ENCODE data around the gene SMCO4.
A peak's percentile ranks its signal among the peaks of the same experiment; 100 is the strongest.

Gene SMCO4

DNA sequence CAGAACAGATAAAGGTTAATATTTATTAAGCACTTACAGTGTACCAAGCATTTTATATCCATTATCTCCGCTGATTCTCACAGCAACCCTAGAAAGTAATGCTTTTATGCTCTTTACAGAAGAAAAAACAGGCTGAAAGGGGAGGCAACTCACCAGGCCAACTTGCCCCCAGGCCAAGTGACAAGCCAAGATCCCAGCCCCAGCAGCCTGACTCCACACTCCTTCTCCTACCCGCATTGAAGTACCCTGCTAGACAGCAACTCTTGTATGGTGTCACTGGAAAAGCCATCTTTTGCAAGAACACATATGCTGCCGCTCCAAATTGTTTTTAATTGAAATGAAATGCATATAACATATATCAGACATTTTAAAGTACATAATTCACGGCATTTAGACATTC, 25.6 kb downstream of the SMCO4 start:
- H3K79me1 ChIP-seq (ENCODE audit: low read depth, low read length) = peaks cover 2% of the 10 kb centered on the region
- H2BK120ac ChIP-seq (ENCODE audit: low read depth, low read length) = no peak overlapping the region
- WGBS, 2 donors (ENCODE audit: extremely low coverage in 2 of 2, insufficient read length in 2 of 2, insufficient replicate concordance in 1 of 2) = no CpG with 5 or more reads among the region's 4 CpGs
- no peak overlapping the region for H2BK5ac ChIP-seq (ENCODE audit: low read length)
- no peak overlapping the region for H3K18ac ChIP-seq (ENCODE audit: low read length)
- no peak overlapping the region for H2BK12ac ChIP-seq (ENCODE audit: low read length)
- H4K8ac ChIP-seq (ENCODE audit: low read depth, low read length) = no peak overlapping the region
- peaks cover 15 to 21% of the 10 kb centered on the region in 2 donors for H3K4me1 ChIP-seq (ENCODE audit: control insufficient read depth in 2 of 2, insufficient read depth in 1 of 2, low read depth in 1 of 2, low read length in 2 of 2)
- H3K14ac ChIP-seq (ENCODE audit: low read length) = no peak overlapping the region
- no peak overlapping the region for H3K4me3 ChIP-seq (ENCODE audit: low read length in 2 of 2)
- H3K9me3 ChIP-seq (replicated peaks in 1 of 2; ENCODE audit: control insufficient read depth in 2 of 2, insufficient read depth in 1 of 2, low read depth in 1 of 2, low read length in 2 of 2) = no peaks in the 10 kb centered on the region
- H3K36me3 ChIP-seq (replicated peaks in 1 of 2; ENCODE audit: control insufficient read depth in 2 of 2, insufficient read depth in 2 of 2, low read length in 2 of 2) = no peaks in the 10 kb centered on the region
- no peak overlapping the region for H3K4ac ChIP-seq (ENCODE audit: low read length)
- no peak overlapping the region for H2AK5ac ChIP-seq (ENCODE audit: low read depth, low read length)
- H3K23ac ChIP-seq (ENCODE audit: low read depth, low read length, poor library complexity) = no peak overlapping the region
- H2AFZ ChIP-seq (ENCODE audit: low read length) = peak overlapping the region; percentile 57
- H3K9ac ChIP-seq (ENCODE audit: low read depth, low read length, poor library complexity) = no peak overlapping the region
- H2BK15ac ChIP-seq (ENCODE audit: low read length) = no peak overlapping the region
- H4K91ac ChIP-seq (ENCODE audit: low read depth, low read length, poor library complexity) = no peak overlapping the region
- no peaks in the 10 kb centered on the region for H3K27me3 ChIP-seq (ENCODE audit: control insufficient read depth in 3 of 3, insufficient read depth in 3 of 3, low read depth in 1 of 3, low read length in 3 of 3)
- no peak overlapping the region for H3K4me2 ChIP-seq (ENCODE audit: insufficient read depth, low read length, poor library complexity, severe bottlenecking)
- no peak overlapping the region for H3K27ac ChIP-seq (replicated peaks; ENCODE audit: low read length)
- no peak for DNase-seq (ENCODE audit: low spot score)

DNA sequence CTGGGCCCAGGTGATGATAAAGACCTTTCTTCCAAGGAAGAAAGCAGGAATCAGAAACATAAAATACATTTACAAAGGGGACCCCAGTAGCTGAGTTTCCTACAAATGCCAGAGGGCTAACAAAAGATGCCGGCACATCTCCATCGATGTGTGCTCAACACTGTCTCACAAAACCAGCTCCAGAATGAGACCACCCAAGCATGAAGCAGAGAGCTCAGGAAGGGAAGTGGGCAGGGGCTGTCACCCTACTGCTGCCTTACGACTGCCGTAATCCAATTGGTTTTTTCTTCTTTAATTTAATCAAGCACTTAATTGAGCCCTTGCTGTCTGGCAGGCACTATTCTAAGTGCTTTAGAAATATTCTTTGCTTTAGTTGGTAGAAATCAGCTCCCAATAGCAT, 26.1 kb downstream of the SMCO4 start:
- H3K4ac ChIP-seq (ENCODE audit: low read length) = no peak overlapping the region
- no peak overlapping the region for H3K4me3 ChIP-seq (ENCODE audit: low read length in 2 of 2)
- no peak overlapping the region for H4K91ac ChIP-seq (ENCODE audit: low read depth, low read length, poor library complexity)
- no peak overlapping the region for H2BK120ac ChIP-seq (ENCODE audit: low read depth, low read length)
- no peak overlapping the region for H3K23ac ChIP-seq (ENCODE audit: low read depth, low read length, poor library complexity)
- H3K9ac ChIP-seq (ENCODE audit: low read depth, low read length, poor library complexity) = no peak overlapping the region
- no peak overlapping the region for H3K14ac ChIP-seq (ENCODE audit: low read length)
- no peak overlapping the region for H3K4me2 ChIP-seq (ENCODE audit: insufficient read depth, low read length, poor library complexity, severe bottlenecking)
- H2BK15ac ChIP-seq (ENCODE audit: low read length) = no peak overlapping the region
- H2AFZ ChIP-seq (ENCODE audit: low read length) = peak overlapping the region; percentile 57
- H3K27ac ChIP-seq (replicated peaks; ENCODE audit: low read length) = no peak overlapping the region
- no peak overlapping the region for H4K8ac ChIP-seq (ENCODE audit: low read depth, low read length)
- peak; percentile 35 for DNase-seq (ENCODE audit: low spot score)
- no peaks in the 10 kb centered on the region for H3K36me3 ChIP-seq (replicated peaks in 1 of 2; ENCODE audit: control insufficient read depth in 2 of 2, insufficient read depth in 2 of 2, low read length in 2 of 2)
- peaks cover 15 to 19% of the 10 kb centered on the region in 2 donors for H3K4me1 ChIP-seq (ENCODE audit: control insufficient read depth in 2 of 2, insufficient read depth in 1 of 2, low read depth in 1 of 2, low read length in 2 of 2)
- H2AK5ac ChIP-seq (ENCODE audit: low read depth, low read length) = no peak overlapping the region
- no peaks in the 10 kb centered on the region for H3K9me3 ChIP-seq (replicated peaks in 1 of 2; ENCODE audit: control insufficient read depth in 2 of 2, insufficient read depth in 1 of 2, low read depth in 1 of 2, low read length in 2 of 2)
- H3K27me3 ChIP-seq (ENCODE audit: control insufficient read depth in 3 of 3, insufficient read depth in 3 of 3, low read depth in 1 of 3, low read length in 3 of 3) = no peaks in the 10 kb centered on the region
- no CpG with 5 or more reads among the region's 4 CpGs for WGBS, 2 donors (ENCODE audit: extremely low coverage in 2 of 2, insufficient read length in 2 of 2, insufficient replicate concordance in 1 of 2)
- H2BK5ac ChIP-seq (ENCODE audit: low read length) = no peak overlapping the region
- no peak overlapping the region for H2BK12ac ChIP-seq (ENCODE audit: low read length)
- H3K79me1 ChIP-seq (ENCODE audit: low read depth, low read length) = peaks cover 2% of the 10 kb centered on the region
- H3K18ac ChIP-seq (ENCODE audit: low read length) = no peak overlapping the region

DNA sequence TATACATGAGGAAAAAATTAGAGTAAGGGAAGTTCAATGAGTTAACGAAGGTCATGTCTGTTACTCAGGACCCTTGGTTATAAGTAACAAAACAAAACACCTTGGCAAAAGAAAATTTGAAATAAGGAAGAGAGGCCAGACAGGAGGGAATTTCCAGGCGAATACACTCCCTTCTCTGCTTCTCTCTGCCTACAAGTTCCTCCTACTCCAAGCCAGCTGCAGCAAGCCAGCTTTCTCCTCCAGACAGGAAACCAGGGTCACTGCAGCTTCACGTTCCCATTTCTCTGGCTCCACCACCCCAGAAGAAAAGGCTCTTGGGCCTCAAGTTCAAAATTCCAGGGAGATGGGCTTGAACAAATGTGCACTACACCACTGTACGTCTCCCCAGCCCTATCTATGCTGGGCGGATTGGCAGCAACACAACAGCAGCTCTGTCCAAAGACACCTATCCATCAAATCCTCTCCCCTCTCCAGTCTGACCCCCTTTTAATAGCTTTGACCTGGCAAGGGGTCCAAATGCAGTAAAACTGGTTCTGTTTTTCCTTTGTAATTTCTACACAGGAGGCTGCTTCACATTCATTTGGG, 27.7 kb downstream of the SMCO4 start:
- Histone ChIP-seq H3K9ac (ENCODE audit: low read depth, low read length, poor library complexity) (no peak overlapping the region), H2BK5ac (ENCODE audit: low read length) (no peak overlapping the region), H3K27ac (replicated peaks; ENCODE audit: low read length) (peak overlapping the region; percentile 9), H2BK120ac (ENCODE audit: low read depth, low read length) (no peak overlapping the region), H2AK5ac (ENCODE audit: low read depth, low read length) (no peak overlapping the region), H3K4me3 (ENCODE audit: low read length in 2 of 2) (no peak overlapping the region), H3K79me1 (ENCODE audit: low read depth, low read length) (peaks cover 2% of the 10 kb centered on the region), H3K23ac (ENCODE audit: low read depth, low read length, poor library complexity) (no peak overlapping the region), H3K4ac (ENCODE audit: low read length) (no peak overlapping the region), H2AFZ (ENCODE audit: low read length) (no peak overlapping the region), H3K27me3 (ENCODE audit: control insufficient read depth in 3 of 3, insufficient read depth in 3 of 3, low read depth in 1 of 3, low read length in 3 of 3) (no peaks in the 10 kb centered on the region), H4K8ac (ENCODE audit: low read depth, low read length) (no peak overlapping the region), H3K4me2 (ENCODE audit: insufficient read depth, low read length, poor library complexity, severe bottlenecking) (no peak overlapping the region), H3K14ac (ENCODE audit: low read length) (no peak overlapping the region), H3K9me3 (replicated peaks in 1 of 2; ENCODE audit: control insufficient read depth in 2 of 2, insufficient read depth in 1 of 2, low read depth in 1 of 2, low read length in 2 of 2) (no peaks in the 10 kb centered on the region), H3K4me1 (ENCODE audit: control insufficient read depth in 2 of 2, insufficient read depth in 1 of 2, low read depth in 1 of 2, low read length in 2 of 2) (peaks cover 15 to 17% of the 10 kb centered on the region in 2 donors), H3K18ac (ENCODE audit: low read length) (no peak overlapping the region), H2BK15ac (ENCODE audit: low read length) (no peak overlapping the region), H4K91ac (ENCODE audit: low read depth, low read length, poor library complexity) (no peak overlapping the region), H2BK12ac (ENCODE audit: low read length) (no peak overlapping the region), H3K36me3 (replicated peaks in 1 of 2; ENCODE audit: control insufficient read depth in 2 of 2, insufficient read depth in 2 of 2, low read length in 2 of 2) (no peaks in the 10 kb centered on the region)
- WGBS, 2 donors (ENCODE audit: extremely low coverage in 2 of 2, insufficient read length in 2 of 2, insufficient replicate concordance in 1 of 2) = no CpG with 5 or more reads among the region's 5 CpGs
- no peak for DNase-seq (ENCODE audit: low spot score)

DNA sequence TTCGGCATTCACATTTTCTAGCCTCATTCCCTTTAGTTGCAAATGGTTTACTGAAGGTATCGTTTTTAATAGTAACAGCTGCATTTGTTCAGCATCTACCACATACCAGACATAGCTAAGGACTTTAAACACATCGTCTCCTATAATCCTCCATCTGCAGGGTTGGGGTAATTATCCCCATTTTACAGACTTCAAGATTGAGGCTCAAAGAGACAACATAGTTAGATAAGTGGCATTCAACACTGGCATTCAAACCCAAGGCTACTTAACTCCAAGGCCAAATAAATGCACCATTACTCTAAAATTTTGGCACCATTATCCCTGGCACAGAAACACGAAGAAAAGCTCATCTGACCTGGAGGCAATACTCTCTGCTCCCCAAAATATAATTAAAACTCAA, 28.5 kb downstream of the SMCO4 start:
- Histone ChIP-seq H3K14ac (ENCODE audit: low read length) (no peak overlapping the region), H3K79me1 (ENCODE audit: low read depth, low read length) (peaks cover 2% of the 10 kb centered on the region), H3K36me3 (replicated peaks in 1 of 2; ENCODE audit: control insufficient read depth in 2 of 2, insufficient read depth in 2 of 2, low read length in 2 of 2) (no peaks in the 10 kb centered on the region), H2AK5ac (ENCODE audit: low read depth, low read length) (no peak overlapping the region), H3K18ac (ENCODE audit: low read length) (no peak overlapping the region), H2BK5ac (ENCODE audit: low read length) (no peak overlapping the region), H3K4ac (ENCODE audit: low read length) (no peak overlapping the region), H3K27ac (replicated peaks; ENCODE audit: low read length) (no peak overlapping the region), H3K27me3 (ENCODE audit: control insufficient read depth in 3 of 3, insufficient read depth in 3 of 3, low read depth in 1 of 3, low read length in 3 of 3) (no peaks in the 10 kb centered on the region), H3K4me3 (ENCODE audit: low read length in 2 of 2) (no peak overlapping the region), H2BK12ac (ENCODE audit: low read length) (no peak overlapping the region), H4K91ac (ENCODE audit: low read depth, low read length, poor library complexity) (no peak overlapping the region), H3K4me1 (ENCODE audit: control insufficient read depth in 2 of 2, insufficient read depth in 1 of 2, low read depth in 1 of 2, low read length in 2 of 2) (peaks cover 12 to 15% of the 10 kb centered on the region in 2 donors), H2BK15ac (ENCODE audit: low read length) (no peak overlapping the region), H3K9me3 (replicated peaks in 1 of 2; ENCODE audit: control insufficient read depth in 2 of 2, insufficient read depth in 1 of 2, low read depth in 1 of 2, low read length in 2 of 2) (peaks cover 0 to 3% of the 10 kb centered on the region in 2 donors), H3K23ac (ENCODE audit: low read depth, low read length, poor library complexity) (no peak overlapping the region), H2BK120ac (ENCODE audit: low read depth, low read length) (no peak overlapping the region), H3K9ac (ENCODE audit: low read depth, low read length, poor library complexity) (no peak overlapping the region), H4K8ac (ENCODE audit: low read depth, low read length) (no peak overlapping the region), H2AFZ (ENCODE audit: low read length) (no peak overlapping the region), H3K4me2 (ENCODE audit: insufficient read depth, low read length, poor library complexity, severe bottlenecking) (no peak overlapping the region)
- no peak for DNase-seq (ENCODE audit: low spot score)
- WGBS, 2 donors (ENCODE audit: extremely low coverage in 2 of 2, insufficient read length in 2 of 2, insufficient replicate concordance in 1 of 2) = no CpG with 5 or more reads among the region's 4 CpGs
